Measurements from ENCODE around the gene ARHGEF17. TPM values are rescaled to one million over a fixed set of nuclear protein-coding genes. Genes with fewer than 3 reads are reported as not detected.

ARHGEF17 gene
- polyA plus RNA-seq, 3 donors from 2014 or later = not detected

DNA sequence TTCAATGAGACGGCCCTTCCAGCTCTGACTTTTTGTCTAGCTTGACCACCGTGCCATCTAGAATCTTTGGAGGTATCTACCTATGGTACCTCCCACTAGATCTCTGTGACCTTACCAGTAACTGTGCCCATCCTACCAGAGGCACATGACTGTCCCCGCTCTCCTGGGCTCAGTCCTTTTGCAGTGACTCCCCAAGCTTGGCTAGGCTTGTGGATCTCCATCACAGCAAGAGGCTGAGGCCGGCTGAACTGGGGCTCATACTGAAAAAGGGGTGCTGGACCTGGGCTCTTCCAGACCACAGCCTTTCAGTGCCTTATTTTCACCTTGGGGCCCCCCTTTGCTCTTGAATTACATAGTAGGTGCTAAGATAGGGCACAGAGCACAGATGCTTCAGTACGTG lies 95.5 kb downstream of the ARHGEF17 start:
- no peaks in the 10 kb centered on the region for H3K9me3 Mint-ChIP-seq
- no peak for DNase-seq
- H3K27ac Mint-ChIP-seq = peak overlapping the region in 3 of 6 donors; percentile 9 to 55 (median 24)
- H3K36me3 Mint-ChIP-seq = peaks cover 3 to 9% (median 8%) of the 10 kb centered on the region in 3 donors
- no peaks in the 10 kb centered on the region for H3K4me1 Mint-ChIP-seq
- H3K27me3 Mint-ChIP-seq (ENCODE audit: low read depth in 3 of 3) = peaks cover 0 to 3% (median 2%) of the 10 kb centered on the region in 3 donors
- no peak overlapping the region for H3K4me3 Mint-ChIP-seq

DNA sequence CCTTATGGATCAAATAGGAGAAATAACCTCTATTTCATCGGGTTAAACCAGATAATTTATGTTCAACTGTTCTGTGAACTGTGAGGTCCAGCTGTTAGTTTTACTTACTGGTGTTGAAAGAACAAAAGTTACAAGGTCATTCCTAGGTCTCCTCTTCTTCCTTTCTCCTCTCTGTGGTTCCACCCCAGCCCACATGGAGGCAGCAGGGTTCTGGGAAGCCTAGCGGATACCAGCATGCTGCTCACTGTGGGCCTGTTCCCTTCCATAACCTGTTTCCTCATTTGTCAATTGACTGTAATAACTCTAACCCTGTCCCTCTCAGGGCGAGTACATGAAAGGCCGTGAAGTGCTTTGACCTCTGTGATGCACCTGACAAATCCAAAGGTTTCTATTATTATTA lies 96.0 kb downstream of the ARHGEF17 start:
- DNase-seq = no peak
- Mint-ChIP-seq H3K27ac (peak overlapping the region in 1 of 6 donors; percentile 80), H3K4me1 (peaks cover 0 to 2% of the 10 kb centered on the region in 2 donors), H3K9me3 (no peaks in the 10 kb centered on the region), H3K4me3 (no peak overlapping the region), H3K27me3 (ENCODE audit: low read depth in 3 of 3) (peaks cover 0 to 2% (median 2%) of the 10 kb centered on the region in 3 donors), H3K36me3 (peaks cover 7 to 13% (median 11%) of the 10 kb centered on the region in 3 donors)

DNA sequence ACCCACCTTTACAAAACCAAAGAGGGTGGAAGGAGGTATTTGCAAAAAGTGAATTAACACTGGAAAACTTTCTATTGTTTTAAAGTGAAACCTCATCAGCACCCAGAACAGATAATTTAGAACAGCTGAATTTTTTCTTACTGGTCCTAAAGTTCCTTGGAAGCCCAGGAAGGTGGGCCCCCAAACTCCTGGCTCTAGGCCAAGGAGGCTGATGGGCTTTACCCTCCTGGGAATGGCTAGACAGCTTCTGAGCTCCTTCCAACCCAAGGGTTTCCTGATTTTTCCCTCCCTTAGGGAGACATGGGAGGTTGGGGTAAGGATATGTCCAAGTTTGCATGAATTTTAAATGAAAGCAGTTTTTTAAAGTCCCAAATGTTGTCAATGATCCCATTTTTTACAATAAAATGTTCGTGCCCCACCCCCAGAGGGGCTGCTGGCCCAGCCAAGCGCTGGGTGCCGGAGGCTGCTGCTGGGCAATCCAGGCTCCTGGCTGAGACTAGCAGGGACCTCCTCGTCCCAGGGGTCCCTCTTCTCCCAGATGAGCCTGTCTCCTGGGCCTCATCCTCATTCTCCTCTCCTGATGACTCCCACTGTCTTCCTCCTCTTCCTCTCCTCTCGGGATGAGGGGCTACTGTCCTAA lies 96.5 kb downstream of the ARHGEF17 start:
- DNase-seq = no peak
- Mint-ChIP-seq H3K27me3 (ENCODE audit: low read depth in 3 of 3) (peaks cover 0 to 2% (median 2%) of the 10 kb centered on the region in 3 donors), H3K36me3 (peaks cover 9 to 16% (median 15%) of the 10 kb centered on the region in 3 donors), H3K27ac (no peak overlapping the region), H3K9me3 (no peaks in the 10 kb centered on the region), H3K4me3 (no peak overlapping the region), H3K4me1 (peaks cover 0 to 2% of the 10 kb centered on the region in 2 donors)

DNA sequence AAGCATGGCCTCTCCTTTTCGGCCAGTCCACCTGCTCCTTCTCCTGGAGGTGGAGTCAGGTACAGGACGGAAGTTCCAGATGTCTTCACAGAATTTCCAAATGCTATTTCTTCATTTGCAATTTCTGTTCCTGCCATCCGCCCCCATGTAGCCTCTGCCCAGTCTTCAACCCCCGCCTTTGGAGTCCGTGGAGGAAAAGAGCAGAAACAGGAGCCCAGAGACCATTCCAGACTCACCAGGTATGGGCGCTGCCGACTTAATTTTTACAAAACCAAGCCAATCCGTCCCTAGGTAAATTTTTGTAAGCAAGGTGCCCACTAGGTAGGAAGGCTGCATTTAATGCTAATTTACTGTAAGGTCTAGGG lies 97.1 kb downstream of the ARHGEF17 start:
- H3K27me3 Mint-ChIP-seq (ENCODE audit: low read depth in 3 of 3) = peaks cover 0 to 2% (median 2%) of the 10 kb centered on the region in 3 donors
- DNase-seq = no peak
- no peak overlapping the region for H3K27ac Mint-ChIP-seq
- peaks cover 9 to 20% (median 15%) of the 10 kb centered on the region in 3 donors for H3K36me3 Mint-ChIP-seq
- H3K4me3 Mint-ChIP-seq = no peak overlapping the region
- H3K4me1 Mint-ChIP-seq = peaks cover 0 to 2% of the 10 kb centered on the region in 2 donors
- H3K9me3 Mint-ChIP-seq = no peaks in the 10 kb centered on the region

DNA sequence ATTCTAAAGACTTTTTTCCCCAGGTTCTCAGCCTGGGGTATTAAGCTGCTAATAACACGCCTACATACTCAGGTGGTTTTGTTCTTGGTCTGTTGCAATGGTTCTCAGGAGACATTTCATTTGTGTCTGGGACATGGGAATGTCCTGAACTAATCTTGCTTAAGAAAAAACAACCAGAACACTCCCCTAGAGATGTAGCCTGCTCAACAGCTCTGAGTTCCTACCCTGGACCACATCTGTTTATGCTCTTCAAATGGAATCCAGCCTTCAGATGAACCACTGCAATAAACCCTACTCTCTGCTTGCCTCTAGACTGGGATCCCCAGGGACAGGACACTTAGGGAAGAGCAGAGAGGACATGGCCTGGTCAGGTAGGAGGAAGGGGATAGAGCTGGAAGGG lies 98.1 kb downstream of the ARHGEF17 start:
- Mint-ChIP-seq H3K9me3 (no peaks in the 10 kb centered on the region), H3K4me3 (no peak overlapping the region), H3K27ac (peak overlapping the region in 2 of 6 donors; percentile 48 to 56), H3K4me1 (peaks cover 0 to 2% of the 10 kb centered on the region in 2 donors), H3K27me3 (ENCODE audit: low read depth in 3 of 3) (peaks cover 1 to 2% (median 2%) of the 10 kb centered on the region in 3 donors), H3K36me3 (peaks cover 9 to 24% (median 15%) of the 10 kb centered on the region in 3 donors)
- no peak for DNase-seq

DNA sequence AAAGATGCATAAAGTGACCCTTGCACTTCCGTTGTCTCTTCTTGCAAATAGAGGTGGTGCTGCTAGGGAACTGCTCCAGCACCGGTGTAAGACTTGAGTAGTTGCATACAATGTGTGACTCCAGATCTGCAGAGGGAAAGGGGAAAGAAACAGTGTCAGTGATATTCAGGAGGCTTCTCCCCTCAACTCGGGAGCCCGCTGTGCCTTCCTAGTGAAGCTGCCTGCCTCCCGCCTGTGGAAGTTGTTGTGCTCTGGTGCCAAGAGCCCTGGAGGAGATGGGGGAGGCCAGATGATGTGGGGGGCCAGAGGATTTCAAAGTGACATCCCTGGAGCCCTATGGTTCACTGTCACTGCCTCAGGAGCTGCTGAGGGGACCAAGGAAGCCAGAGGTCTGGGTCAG lies 98.5 kb downstream of the ARHGEF17 start:
- Mint-ChIP-seq H3K4me3 (no peak overlapping the region), H3K27ac (peak overlapping the region in 3 of 6 donors; percentile 3 to 48 (median 9)), H3K9me3 (no peaks in the 10 kb centered on the region), H3K4me1 (peaks cover 0 to 2% of the 10 kb centered on the region in 2 donors), H3K27me3 (ENCODE audit: low read depth in 3 of 3) (peaks cover 1 to 2% (median 2%) of the 10 kb centered on the region in 3 donors), H3K36me3 (peaks cover 9 to 24% (median 15%) of the 10 kb centered on the region in 3 donors)
- DNase-seq = no peak

DNA sequence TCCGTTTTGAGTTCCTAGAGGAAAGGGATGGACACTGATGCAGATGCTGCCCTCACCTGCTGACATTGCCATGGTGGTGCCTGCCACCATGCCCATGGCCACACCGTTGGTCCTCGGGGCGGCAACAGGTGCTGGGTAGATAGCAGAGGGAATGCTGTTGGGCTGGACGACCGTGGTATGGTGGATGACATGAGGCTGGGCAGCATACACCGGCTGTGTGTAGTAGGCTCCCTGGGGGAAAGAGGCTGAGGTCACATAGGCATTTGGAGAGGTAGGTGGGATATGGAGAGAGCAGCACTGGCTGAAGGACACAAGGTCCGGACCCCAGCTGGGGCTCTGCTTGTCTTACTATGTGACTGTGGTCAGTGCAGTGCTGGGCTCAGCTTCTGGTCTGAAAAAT lies 101.4 kb downstream of the ARHGEF17 start:
- no peak for DNase-seq
- Mint-ChIP-seq H3K9me3 (no peaks in the 10 kb centered on the region), H3K4me3 (no peak overlapping the region), H3K27ac (no peak overlapping the region), H3K27me3 (ENCODE audit: low read depth in 3 of 3) (peaks cover 0 to 2% (median 1%) of the 10 kb centered on the region in 3 donors), H3K4me1 (peaks cover 5 to 7% of the 10 kb centered on the region in 2 donors), H3K36me3 (peaks cover 14 to 27% (median 15%) of the 10 kb centered on the region in 3 donors)

DNA sequence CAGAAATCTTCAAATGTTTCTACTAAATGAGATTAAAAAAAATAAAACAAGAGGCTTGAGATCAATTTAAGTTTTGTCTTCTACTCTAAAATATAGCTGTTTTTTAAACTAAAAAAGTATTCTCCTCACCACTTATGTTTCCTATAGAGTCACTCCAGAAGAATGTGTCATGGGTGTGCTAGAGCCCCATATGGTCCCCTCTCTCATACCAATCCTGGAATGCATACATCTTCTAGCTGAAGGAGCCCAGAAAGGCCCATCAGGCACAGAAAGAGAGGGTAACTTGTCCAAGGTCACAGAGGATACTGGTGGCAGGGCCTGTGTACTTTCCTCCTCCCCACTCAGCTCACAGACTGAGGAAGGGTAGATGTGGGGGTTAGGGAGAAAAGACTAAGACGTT lies 102.6 kb downstream of the ARHGEF17 start:
- H3K36me3 Mint-ChIP-seq = peaks cover 14 to 27% (median 15%) of the 10 kb centered on the region in 3 donors
- no peaks in the 10 kb centered on the region for H3K9me3 Mint-ChIP-seq

DNA sequence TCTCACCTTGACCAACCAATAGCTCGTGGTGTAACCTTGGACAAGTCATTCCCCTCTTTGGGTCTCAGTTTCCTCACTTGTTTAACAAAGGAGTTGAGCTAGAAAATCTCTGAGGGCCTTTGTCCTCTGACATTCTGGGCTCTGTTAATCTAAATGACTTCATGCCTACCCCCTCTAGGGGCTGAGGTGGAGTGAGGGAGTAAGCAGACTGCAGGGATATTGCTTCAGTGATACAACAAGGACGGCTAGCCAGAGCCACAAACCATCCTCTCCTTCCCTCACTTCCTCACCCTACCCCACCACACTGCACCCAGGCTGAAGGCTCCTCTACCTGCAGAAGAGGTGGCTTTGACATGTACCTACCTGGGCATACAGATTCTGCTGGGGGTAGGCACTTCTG lies 103.0 kb downstream of the ARHGEF17 start:
- no peak for DNase-seq
- peaks cover 14 to 27% (median 14%) of the 10 kb centered on the region in 3 donors for H3K36me3 Mint-ChIP-seq
- peaks cover 14 to 22% of the 10 kb centered on the region in 2 donors for H3K4me1 Mint-ChIP-seq
- H3K4me3 Mint-ChIP-seq = no peak overlapping the region
- no peaks in the 10 kb centered on the region for H3K9me3 Mint-ChIP-seq
- H3K27ac Mint-ChIP-seq = no peak overlapping the region
- peaks cover 0 to 1% (median 0%) of the 10 kb centered on the region in 3 donors for H3K27me3 Mint-ChIP-seq (ENCODE audit: low read depth in 3 of 3)

More for the DNA sequence above, 102.6 kb downstream of the ARHGEF17 start:
- no peak for DNase-seq
- Mint-ChIP-seq H3K4me1 (peaks cover 13 to 18% of the 10 kb centered on the region in 2 donors), H3K27me3 (ENCODE audit: low read depth in 3 of 3) (peaks cover 0 to 1% (median 0%) of the 10 kb centered on the region in 3 donors), H3K27ac (no peak overlapping the region), H3K4me3 (no peak overlapping the region)

DNA sequence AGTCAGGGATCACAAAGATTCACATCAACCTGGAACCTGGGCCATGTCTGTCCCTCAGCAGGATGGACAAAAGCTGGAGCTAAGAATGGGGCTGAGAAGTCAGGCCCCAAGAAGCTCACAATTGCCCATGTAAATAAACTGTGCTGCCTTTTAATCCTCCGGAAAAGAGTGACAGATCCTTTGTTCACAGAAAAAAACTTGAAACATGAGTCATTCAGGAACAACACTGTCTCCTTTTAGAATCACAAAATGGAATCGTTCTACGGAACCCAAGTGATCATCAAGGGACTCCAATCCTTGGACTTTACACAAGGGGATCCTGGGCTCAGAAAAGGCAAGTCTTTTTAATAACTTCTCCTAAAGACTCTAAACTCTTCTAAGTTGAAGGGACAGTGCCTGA lies 104.2 kb downstream of the ARHGEF17 start:
- H3K27ac Mint-ChIP-seq = no peak overlapping the region

DNA sequence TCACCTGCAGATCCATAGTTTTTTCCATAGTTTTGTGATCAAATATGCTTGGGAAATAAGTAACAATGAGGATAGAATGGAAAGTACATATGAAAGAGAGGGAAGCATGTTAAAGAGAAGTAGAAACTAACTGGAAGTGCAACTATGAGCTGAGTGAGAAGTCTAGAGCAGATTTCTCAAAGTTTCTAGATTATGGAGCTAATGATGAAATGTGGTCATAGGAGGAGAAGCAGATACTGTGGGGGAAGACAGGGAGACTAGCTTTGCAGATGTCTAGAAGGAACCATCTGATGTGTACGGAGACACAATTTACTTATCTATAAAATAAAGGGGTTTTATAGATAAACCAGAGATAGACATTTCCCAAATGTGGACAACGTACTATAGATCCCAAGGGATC lies 105.2 kb downstream of the ARHGEF17 start:
- H3K4me1 Mint-ChIP-seq = peaks cover 14 to 26% of the 10 kb centered on the region in 2 donors
- no peak for DNase-seq
- no peaks in the 10 kb centered on the region for H3K9me3 Mint-ChIP-seq
- H3K36me3 Mint-ChIP-seq = peaks cover 9 to 25% (median 13%) of the 10 kb centered on the region in 3 donors
- H3K4me3 Mint-ChIP-seq = no peak overlapping the region
- peak overlapping the region in 1 of 6 donors; percentile 32 for H3K27ac Mint-ChIP-seq
- peaks cover 0 to 1% (median 0%) of the 10 kb centered on the region in 3 donors for H3K27me3 Mint-ChIP-seq (ENCODE audit: low read depth in 3 of 3)

More for the DNA sequence above, 104.2 kb downstream of the ARHGEF17 start:
- Mint-ChIP-seq H3K27me3 (ENCODE audit: low read depth in 3 of 3) (peaks cover 0 to 1% (median 0%) of the 10 kb centered on the region in 3 donors), H3K36me3 (peaks cover 9 to 22% (median 14%) of the 10 kb centered on the region in 3 donors), H3K9me3 (no peaks in the 10 kb centered on the region), H3K4me3 (no peak overlapping the region), H3K4me1 (peaks cover 14 to 26% of the 10 kb centered on the region in 2 donors)
- DNase-seq = no peak

DNA sequence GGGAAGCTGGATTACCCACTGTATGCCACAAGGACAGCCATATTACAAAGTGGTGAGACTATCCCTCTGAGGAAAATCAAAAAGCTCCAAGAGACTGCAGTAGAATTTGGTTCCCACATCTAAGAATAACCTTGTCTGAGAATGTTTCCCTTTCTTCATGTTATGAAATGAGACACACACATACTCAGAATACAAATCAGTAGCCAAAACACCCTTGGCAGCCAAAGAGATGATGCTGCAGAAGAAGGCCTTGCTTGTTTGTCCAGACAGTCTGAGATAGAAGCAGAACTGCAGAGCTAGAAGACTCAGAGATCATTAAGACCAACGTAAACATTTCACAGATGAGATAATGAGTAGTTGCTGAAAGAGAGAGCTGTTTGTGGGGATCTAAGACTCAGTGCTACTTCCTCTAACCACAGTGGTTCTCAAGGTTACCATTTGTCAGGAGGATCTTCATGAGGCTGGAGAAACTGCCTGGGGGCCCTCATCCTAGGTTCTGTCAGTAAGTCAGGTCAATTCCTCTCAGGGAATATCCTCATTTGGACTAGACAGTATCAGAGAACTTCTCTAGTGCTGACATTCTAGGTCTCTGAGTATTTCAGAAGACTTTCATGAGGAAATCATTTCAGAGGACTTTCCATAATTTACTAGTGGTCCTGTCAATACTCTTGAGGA lies 107.0 kb downstream of the ARHGEF17 start:
- Mint-ChIP-seq H3K27me3 (ENCODE audit: low read depth in 3 of 3) (peaks cover 0 to 1% (median 0%) of the 10 kb centered on the region in 3 donors), H3K27ac (peak overlapping the region; percentile 36 to 88 (median 78)), H3K4me3 (peak overlapping the region in 1 of 5 donors; percentile 39), H3K4me1 (peaks cover 12 to 26% of the 10 kb centered on the region in 2 donors), H3K9me3 (no peaks in the 10 kb centered on the region), H3K36me3 (peaks cover 4 to 16% (median 9%) of the 10 kb centered on the region in 3 donors)
- DNase-seq = peak in 1 of 3 donors; percentile 19

DNA sequence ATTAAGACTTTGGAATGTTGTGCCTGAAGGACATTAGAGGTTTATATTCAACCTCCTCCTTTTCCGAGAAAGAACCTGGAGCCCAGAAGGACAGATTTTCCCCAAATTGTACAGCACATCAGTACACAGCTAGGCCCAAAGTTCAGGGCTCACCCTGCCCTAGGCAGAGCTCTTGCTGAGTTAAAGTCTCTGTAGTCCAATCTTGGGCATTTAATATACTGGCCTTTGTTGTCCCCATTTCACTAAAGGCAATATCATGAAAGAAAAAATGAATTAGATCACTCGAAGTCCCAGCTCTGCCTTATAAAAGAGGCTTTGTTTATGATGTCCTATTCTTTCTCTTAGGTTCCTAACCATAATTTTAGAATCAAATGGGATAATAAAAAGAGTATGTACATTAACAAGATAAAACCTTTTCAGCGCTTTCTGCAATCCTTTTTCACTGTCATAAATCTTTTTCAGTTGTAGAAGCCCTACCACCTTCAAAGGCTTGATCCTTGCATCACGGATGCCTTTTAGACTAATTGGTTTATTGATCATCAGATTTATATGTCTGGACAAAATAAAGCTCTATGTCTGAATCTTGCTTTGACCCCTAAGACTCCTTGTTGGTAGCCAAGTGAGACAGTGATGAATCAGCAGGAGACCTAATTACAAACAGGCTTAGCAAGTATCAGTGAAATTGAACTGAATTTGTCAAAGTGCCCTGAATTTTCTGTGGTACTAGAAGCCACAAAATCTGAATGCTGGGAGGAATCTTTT lies 108.0 kb downstream of the ARHGEF17 start:
- no peak overlapping the region for H3K27ac Mint-ChIP-seq
- H3K4me1 Mint-ChIP-seq = peaks cover 12 to 26% of the 10 kb centered on the region in 2 donors
- H3K9me3 Mint-ChIP-seq = no peaks in the 10 kb centered on the region
- H3K4me3 Mint-ChIP-seq = no peak overlapping the region
- no peaks in the 10 kb centered on the region for H3K27me3 Mint-ChIP-seq (ENCODE audit: low read depth in 3 of 3)
- DNase-seq = no peak
- H3K36me3 Mint-ChIP-seq = peaks cover 4 to 11% (median 9%) of the 10 kb centered on the region in 3 donors
